ENCODE measurements around the gene GRK4. TPM values are rescaled to one million over a fixed set of nuclear protein-coding genes. Genes with fewer than 3 reads are reported as not detected.

GRK4 gene
- total and polyA plus RNA-seq, 2 of the 4 experiments (the other 2 are of a cell fraction): 1.6 to 2.2 TPM

DNA sequence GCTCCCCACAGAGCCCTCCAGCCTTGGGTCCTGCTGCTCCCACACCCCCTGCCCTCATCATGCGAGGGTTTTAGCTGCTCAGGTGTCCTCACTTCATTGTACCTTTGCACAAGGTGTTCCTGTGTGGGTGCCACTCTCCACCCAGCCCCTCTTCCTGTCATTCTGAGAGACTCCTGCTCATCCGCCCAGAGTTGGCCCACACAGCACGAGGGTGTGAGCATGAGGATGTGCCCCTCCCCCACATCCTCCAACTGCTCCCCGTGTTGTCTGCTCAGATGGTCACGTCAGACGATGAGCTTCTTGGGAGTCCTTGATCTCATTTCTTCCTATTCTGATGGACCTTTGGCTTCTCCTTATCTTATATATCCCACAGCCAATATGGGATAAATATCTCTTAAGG, 57.8 kb downstream of the GRK4 start:
- no peak overlapping the region for H3K4me3 ChIP-seq (ENCODE audit: insufficient read depth, low read depth, low read length)
- no peaks in the 10 kb centered on the region for H3K4me1 ChIP-seq (ENCODE audit: control insufficient read depth, insufficient read depth, low read length)
- dilution Hi-C loops (cut with HindIII; ENCODE audit: low sequenced_read_pairs, unreplicated experiment): no loop called here
- H2AK9ac ChIP-seq (replicated peaks; ENCODE audit: low read depth, low read length, poor library complexity): no peak overlapping the region
- no peaks in the 10 kb centered on the region for H3K9me1 ChIP-seq (ENCODE audit: insufficient read depth, low read length)
- CTCF ChIA-PET: interaction anchor here (0.6 to 1.0 kb wide), 2 partner anchors 16 to 172 kb away, joined by 3 read pairs; no protein-coding TSS in a partner anchor
- no peak overlapping the region for H2AK5ac ChIP-seq (ENCODE audit: low read depth, low read length)
- H3K56ac ChIP-seq (ENCODE audit: extremely low read depth, insufficient read depth, low read length): no peak overlapping the region
- no CpG with 5 or more reads among the region's 6 CpGs for WGBS, 2 experiments (ENCODE audit: extremely low coverage in 2 of 2, insufficient read length in 1 of 2)
- H3K4ac ChIP-seq (ENCODE audit: low read depth, low read length): no peak overlapping the region
- H3K9ac ChIP-seq (ENCODE audit: low read depth, low read length): no peak overlapping the region
- H4K8ac ChIP-seq (ENCODE audit: low read depth in 2 of 2, low read length in 2 of 2): no peak overlapping the region
- BruUV-seq (replicated peaks): no TSS peak
- no peak overlapping the region for H4K91ac ChIP-seq (ENCODE audit: insufficient read depth, low read depth, low read length)
- TF ChIP-seq CEBPB (IDR thresholded peaks at IDR 0.05; ENCODE audit: low read depth, low read length) (no peak), FOS (IDR thresholded peaks at IDR 0.05; ENCODE audit: low read depth, low read length) (no peak), BHLHE40 (IDR thresholded peaks at IDR 0.05; ENCODE audit: low read depth, low read length) (no peak), MAZ (IDR thresholded peaks at IDR 0.05; ENCODE audit: borderline replicate concordance, low read depth, low read length) (no peak), RCOR1 (IDR thresholded peaks at IDR 0.05; ENCODE audit: insufficient replicate concordance, low read length) (no peak), NFE2L2 (IDR thresholded peaks at IDR 0.05; ENCODE audit: low read depth, low read length) (no peak), MXI1 (IDR thresholded peaks at IDR 0.05; ENCODE audit: borderline replicate concordance, low read depth, low read length) (no peak), RFX5 (IDR thresholded peaks at IDR 0.05; ENCODE audit: low read depth, low read length) (no peak), POLR2A (IDR thresholded peaks at IDR 0.05; ENCODE audit: low read depth, low read length) (no peak), MAFK (IDR thresholded peaks at IDR 0.05; ENCODE audit: low read depth, low read length) (no peak), RAD21 (IDR thresholded peaks at IDR 0.05; ENCODE audit: low read length) (no peak), SMC3 (IDR thresholded peaks at IDR 0.05; ENCODE audit: low read depth, low read length) (no peak), CHD1 (IDR thresholded peaks at IDR 0.05; ENCODE audit: low read depth, low read length) (no peak)
- TF ChIP-seq, protein P1, sequence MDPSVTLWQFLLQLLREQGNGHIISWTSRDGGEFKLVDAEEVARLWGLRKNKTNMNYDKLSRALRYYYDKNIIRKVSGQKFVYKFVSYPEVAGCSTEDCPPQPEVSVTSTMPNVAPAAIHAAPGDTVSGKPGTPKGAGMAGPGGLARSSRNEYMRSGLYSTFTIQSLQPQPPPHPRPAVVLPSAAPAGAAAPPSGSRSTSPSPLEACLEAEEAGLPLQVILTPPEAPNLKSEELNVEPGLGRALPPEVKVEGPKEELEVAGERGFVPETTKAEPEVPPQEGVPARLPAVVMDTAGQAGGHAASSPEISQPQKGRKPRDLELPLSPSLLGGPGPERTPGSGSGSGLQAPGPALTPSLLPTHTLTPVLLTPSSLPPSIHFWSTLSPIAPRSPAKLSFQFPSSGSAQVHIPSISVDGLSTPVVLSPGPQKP (IDR thresholded peaks at IDR 0.05; ENCODE audit: borderline replicate concordance, low read depth, low read length): no peak
- TF ChIP-seq, protein P2, sequence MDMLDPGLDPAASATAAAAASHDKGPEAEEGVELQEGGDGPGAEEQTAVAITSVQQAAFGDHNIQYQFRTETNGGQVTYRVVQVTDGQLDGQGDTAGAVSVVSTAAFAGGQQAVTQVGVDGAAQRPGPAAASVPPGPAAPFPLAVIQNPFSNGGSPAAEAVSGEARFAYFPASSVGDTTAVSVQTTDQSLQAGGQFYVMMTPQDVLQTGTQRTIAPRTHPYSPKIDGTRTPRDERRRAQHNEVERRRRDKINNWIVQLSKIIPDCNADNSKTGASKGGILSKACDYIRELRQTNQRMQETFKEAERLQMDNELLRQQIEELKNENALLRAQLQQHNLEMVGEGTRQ (IDR thresholded peaks at IDR 0.05; ENCODE audit: low read depth, low read length): no peak
- TF ChIP-seq, protein P3, sequence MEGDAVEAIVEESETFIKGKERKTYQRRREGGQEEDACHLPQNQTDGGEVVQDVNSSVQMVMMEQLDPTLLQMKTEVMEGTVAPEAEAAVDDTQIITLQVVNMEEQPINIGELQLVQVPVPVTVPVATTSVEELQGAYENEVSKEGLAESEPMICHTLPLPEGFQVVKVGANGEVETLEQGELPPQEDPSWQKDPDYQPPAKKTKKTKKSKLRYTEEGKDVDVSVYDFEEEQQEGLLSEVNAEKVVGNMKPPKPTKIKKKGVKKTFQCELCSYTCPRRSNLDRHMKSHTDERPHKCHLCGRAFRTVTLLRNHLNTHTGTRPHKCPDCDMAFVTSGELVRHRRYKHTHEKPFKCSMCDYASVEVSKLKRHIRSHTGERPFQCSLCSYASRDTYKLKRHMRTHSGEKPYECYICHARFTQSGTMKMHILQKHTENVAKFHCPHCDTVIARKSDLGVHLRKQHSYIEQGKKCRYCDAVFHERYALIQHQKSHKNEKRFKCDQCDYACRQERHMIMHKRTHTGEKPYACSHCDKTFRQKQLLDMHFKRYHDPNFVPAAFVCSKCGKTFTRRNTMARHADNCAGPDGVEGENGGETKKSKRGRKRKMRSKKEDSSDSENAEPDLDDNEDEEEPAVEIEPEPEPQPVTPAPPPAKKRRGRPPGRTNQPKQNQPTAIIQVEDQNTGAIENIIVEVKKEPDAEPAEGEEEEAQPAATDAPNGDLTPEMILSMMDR (conservative IDR thresholded peaks at IDR 0.05; ENCODE audit: low read depth, low read length): no peak
- no peak for ATAC-seq (ENCODE audit: low read depth)
- no peaks in the 10 kb centered on the region for H3K36me3 ChIP-seq (ENCODE audit: control insufficient read depth, insufficient read depth, low read length)
- H3K27ac ChIP-seq (ENCODE audit: insufficient read depth, low read length): no peak overlapping the region
- in situ Hi-C loops (cut with MboI; ENCODE audit: low sequenced_read_pairs): no loop called here
- POLR2A ChIA-PET (ENCODE audit: unreplicated experiment): no interaction called here
- no peak overlapping the region for H3K23ac ChIP-seq (ENCODE audit: low read depth, low read length)
- H3K9me3 ChIP-seq (ENCODE audit: control insufficient read depth, insufficient read depth, low read length): peaks cover 7% of the 10 kb centered on the region
- no peak for DNase-seq
- H2BK120ac ChIP-seq (ENCODE audit: low read depth, low read length): no peak overlapping the region
- no peak overlapping the region for H2AFZ ChIP-seq (replicated peaks; ENCODE audit: low read length, poor library complexity)
- no peak overlapping the region for H3K18ac ChIP-seq (ENCODE audit: low read depth, low read length)
- H4K20me1 ChIP-seq (ENCODE audit: insufficient read depth, low read length): no peaks in the 10 kb centered on the region
- H3K4me2 ChIP-seq (ENCODE audit: low read depth, low read length): no peak overlapping the region
- H2BK5ac ChIP-seq (ENCODE audit: low read depth, low read length, poor library complexity, severe bottlenecking): no peak overlapping the region
- H3K27me3 ChIP-seq (ENCODE audit: control insufficient read depth, insufficient read depth, low read length): peaks cover 37% of the 10 kb centered on the region
- H2BK15ac ChIP-seq (ENCODE audit: low read depth, low read length): no peak overlapping the region
- H3K14ac ChIP-seq (replicated peaks; ENCODE audit: low read depth, low read length): no peak overlapping the region
- intact Hi-C loops (cut with micrococcal nuclease): no loop called here
- H2BK20ac ChIP-seq (ENCODE audit: low read depth, low read length): no peak overlapping the region
- H4K5ac ChIP-seq (ENCODE audit: low read depth, low read length): no peak overlapping the region
- no peaks in the 10 kb centered on the region for H3K79me1 ChIP-seq (ENCODE audit: low read depth in 1 of 2, low read length in 2 of 2)
